ENCODE results near the gene RBM33.

Gene RBM33

GRCh38 chr7:155722118-155722517 lies 77.7 kb downstream of the RBM33 start:
- DNase-seq, result no peak

GRCh38 chr7:155722936-155723335 lies 78.5 kb downstream of the RBM33 start:
- DNase-seq, result no peak

- no peak for DNase-seq
Observed at GRCh38 chr7:155724327-155725005, 80.0 kb downstream of the RBM33 start.

- DNase-seq, result no peak
Observed at GRCh38 chr7:155725006-155725355, 80.5 kb downstream of the RBM33 start.

DNA sequence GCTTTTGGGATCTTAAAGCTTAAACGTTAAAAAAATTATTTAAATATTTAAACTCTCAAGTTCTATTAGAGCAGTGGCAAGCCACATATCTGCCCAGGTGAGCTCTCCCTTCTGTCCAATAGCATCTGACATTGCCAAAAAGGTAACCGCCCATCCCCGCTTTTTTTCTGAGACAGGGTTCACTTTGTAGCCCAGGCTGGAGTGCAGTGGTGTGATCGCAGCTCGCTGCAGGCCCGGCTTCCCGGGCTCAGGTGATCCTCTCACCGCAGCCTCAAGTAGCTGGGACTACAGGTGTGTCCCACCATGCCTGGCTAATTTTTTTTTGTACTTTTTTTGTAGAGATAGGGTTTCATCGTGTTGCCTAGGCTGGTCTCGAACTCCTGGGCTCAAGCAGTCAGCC lies 83.2 kb downstream of the RBM33 start:
- no peak for DNase-seq

DNA sequence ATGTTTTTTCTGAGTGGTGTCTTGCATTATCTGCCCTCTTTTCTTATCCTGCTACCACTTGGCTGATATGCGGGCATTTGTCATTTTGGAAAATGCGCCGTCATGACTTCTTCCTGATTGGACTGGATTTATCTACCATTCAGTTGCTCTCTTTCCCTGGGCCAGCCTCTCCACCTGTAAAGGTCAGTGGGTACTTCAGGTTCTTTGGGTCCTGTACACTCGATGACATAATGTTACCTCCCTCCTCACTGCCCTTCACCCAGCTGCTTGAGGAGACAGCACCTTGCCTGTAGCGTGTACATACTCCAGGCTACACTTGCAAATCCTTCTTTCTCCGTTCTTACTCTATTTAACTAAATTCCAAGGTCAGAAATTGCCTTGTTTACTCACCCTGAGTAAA lies 83.7 kb downstream of the RBM33 start:
- DNase-seq, result no peak

- peak in 1 of 58 donors; percentile 48 for DNase-seq
Observed at GRCh38 chr7:155729847-155730246, 85.4 kb downstream of the RBM33 start.

GRCh38 chr7:155731380-155731779 lies 86.9 kb downstream of the RBM33 start:
- no peak for DNase-seq

GRCh38 chr7:155731871-155732270 lies 87.4 kb downstream of the RBM33 start:
- DNase-seq, result no peak

DNA sequence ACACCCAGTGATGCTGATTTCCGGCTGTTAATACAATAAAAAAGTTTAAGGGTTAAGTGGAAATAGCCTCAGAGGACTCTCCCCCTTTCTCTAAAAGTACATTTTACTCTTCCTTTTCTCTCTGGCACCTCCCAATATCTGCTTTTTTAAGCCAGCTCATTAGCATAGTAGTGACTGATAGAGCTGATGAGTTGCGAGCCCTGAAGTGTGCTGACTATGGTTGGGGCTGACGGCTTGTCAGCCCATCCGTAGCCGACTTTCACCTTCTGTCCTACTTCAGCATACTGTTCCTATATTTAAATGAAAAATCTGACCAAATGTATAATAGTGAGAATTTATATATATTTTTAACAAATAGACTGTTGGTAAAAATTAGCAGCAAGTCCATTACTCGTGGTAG lies 87.8 kb downstream of the RBM33 start:
- no peak for DNase-seq

GRCh38 chr7:155733582-155734444 lies 89.4 kb downstream of the RBM33 start:
- no peak for DNase-seq

DNA sequence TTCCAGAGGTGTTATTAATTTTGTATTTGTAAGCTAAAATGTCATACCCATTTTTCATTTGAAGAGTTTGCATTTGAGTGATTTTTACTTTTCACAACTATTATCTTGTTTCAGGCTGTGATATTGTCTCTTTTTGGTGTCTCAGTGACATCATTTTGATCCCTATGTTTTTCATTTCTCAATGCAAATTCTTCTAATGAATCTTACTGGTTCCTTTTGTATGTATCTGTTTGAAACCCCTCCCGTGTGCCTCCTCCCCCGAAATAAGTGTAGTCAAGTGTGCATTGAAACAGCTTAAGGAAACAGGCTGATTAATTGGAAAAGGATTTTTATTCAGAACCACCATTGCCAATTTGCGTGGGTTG lies 90.0 kb downstream of the RBM33 start:
- DNase-seq, result no peak

DNA sequence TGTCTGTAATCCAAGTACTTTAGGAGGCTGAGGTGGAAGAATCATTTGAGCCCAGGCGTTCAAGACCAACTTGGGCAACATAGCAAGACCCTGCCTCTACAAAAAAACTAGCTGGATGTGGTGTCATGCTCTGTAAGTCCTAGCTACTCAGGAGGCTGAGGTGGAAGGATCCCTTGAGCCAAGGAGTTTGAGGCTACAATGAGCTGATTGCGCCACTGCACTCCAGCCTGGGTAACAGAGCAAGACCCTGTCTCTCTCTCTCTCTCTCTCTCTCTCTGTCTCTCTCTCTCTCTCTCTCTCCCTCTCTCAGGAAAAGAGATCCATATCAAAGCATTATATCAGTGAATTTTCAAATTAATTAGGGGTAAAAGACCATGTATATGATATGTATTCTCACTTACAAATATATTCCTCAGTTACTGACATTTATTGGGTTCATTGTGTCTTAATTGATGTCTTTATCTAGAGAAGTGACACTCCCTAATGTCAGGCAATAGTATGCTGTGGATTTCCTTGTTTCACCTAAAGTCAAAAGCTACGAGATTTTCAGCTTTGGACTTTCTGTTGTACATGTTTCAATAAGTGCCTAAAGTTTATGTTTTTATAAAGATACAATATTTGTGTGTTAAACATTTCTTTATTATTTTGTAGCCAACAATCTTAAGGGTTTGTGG lies 91.1 kb downstream of the RBM33 start:
- no peak for DNase-seq

DNA sequence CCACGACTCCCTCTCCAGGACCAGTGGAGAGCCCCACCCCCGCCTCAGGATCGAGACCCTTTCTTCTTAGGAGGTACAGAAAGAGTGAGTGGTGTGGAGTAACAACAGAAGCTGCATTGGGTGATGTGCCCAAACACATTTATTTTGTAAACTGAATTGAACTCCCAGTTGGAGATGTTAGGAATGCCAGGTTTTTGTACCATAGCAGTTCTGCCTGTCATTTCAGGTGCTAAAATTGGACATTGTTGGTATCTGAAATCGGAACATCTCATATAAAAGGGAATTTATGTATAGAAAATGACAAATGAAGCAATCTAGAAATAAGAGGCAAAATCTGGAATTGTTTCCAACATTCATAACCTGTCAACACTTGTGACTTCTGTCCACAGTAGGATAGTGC lies 93.1 kb downstream of the RBM33 start:
- DNase-seq, result no peak

DNA sequence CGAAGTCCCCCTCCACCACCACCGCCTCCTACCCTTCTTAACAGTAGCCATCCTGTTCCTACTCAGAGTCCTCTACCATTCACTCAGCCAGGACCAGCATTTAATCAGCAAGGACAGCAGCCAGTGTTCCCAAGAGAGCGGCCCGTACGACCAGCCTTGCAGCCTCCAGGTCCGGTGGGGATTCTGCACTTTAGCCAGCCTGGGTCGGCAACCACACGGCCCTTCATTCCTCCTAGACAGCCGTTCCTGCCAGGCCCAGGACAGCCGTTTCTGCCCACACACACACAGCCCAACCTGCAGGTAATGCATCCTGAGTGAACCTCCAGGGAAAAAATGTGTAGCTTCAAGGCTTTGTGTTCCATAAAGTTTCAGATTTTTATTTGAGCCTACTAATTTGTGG lies 93.6 kb downstream of the RBM33 start:
- no peak for DNase-seq

GRCh38 chr7:155738652-155739537 lies 94.4 kb downstream of the RBM33 start:
- peak in 53 of 58 donors; percentile 4 to 86 (median 56) for DNase-seq

- DNase-seq, result no peak
Observed at GRCh38 chr7:155739538-155740143, 95.2 kb downstream of the RBM33 start.

- DNase-seq, result no peak
Observed at GRCh38 chr7:155741082-155741481, 96.6 kb downstream of the RBM33 start.

DNA sequence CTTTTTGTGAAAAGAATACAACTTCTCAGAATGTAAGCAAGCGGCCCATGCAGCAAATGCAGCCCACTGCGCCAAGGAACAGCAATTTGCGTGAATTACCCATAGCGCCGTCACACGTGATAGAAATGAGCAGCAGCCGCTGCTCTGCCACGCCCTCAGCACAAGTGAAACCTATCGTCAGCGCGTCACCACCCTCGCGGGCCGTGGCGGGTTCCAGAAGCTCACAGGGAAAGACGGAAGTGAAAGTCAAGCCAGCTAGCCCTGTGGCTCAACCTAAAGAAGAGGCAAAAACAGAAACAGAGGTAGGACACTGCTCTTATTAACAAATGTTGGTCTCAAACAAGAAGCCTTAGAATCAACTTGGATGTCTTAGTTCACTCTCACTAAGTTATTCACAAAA lies 97.3 kb downstream of the RBM33 start:
- DNase-seq, result peak in 15 of 58 donors; percentile 10 to 49 (median 25)

DNA sequence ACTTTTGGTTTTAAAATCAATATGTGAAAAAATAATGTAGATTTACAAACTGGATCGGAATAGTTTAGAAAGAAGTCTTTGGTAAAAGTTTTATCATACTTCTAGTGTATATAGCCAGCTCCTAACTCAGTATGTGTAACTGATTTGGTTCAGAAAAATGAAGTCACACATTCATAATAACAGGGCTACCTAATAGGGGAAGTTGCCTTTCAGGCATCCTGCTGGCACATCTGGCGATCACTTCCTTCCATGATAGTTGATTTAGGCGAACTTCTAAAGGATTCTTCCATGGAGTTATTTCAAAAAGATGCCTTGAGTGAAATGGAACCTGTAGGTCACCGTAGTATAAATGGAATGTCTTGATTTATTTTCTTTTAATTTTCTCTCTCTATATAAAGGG lies 98.7 kb downstream of the RBM33 start:
- DNase-seq, result no peak
